Neural cell (in vitro differentiated cells): ENCODE data around the gene CILP2. TPM values are rescaled to one million over a fixed set of nuclear protein-coding genes. Genes with fewer than 3 reads are reported as not detected.

Experiments
- H2AFZ ChIP-seq: fragments of 200-600, 300-800 bp; sonication (generic), shearing (Covaris generic); 2 replicates; pipeline ENCODE4 v1.6.0; 2014; ENCODE audit warnings: low read depth, mild to moderate bottlenecking, antibody characterized with exemption, low read length, moderate library complexity
- H3F3A ChIP-seq: fragments of 200-600 bp; shearing (Covaris generic); 2 replicates; pipeline ENCODE4 v1.6.1; 2016; ENCODE audit warnings: mild to moderate bottlenecking, moderate library complexity, mixed read lengths, antibody characterized with exemption, low read length; ENCODE audit not compliant: insufficient read depth, poor library complexity, severe bottlenecking
- H3K27ac ChIP-seq: fragments of 200-600, 300-800 bp; sonication (generic), shearing (Covaris generic); 2 replicates; pipeline ENCODE4 v1.5.1; 2014; ENCODE audit warnings: mild to moderate bottlenecking, low read length, moderate library complexity
- H3K27me3 ChIP-seq: fragments of 300-800, 200-600 bp; sonication (generic), shearing (Covaris generic); 2 replicates; pipeline ENCODE4 v1.6.0; 2014; ENCODE audit warnings: mild to moderate bottlenecking, low read depth, low read length, moderate library complexity; ENCODE audit not compliant: insufficient read depth
- H3K36me3 ChIP-seq: fragments of 300-800, 200-600 bp; sonication (generic), shearing (Covaris generic); 2 replicates; pipeline ENCODE4 v1.5.1; 2014; ENCODE audit warnings: mild to moderate bottlenecking, antibody characterized with exemption, low read length, moderate library complexity; ENCODE audit not compliant: insufficient read depth
- H3K4me2 ChIP-seq: fragments of 300-800, 200-600 bp; sonication (generic), shearing (Covaris generic); 2 replicates; pipeline ENCODE4 v1.6.0; 2014; ENCODE audit warnings: mild to moderate bottlenecking, low read length
- H3K4me3 ChIP-seq: fragments of 300-800, 200-600 bp; sonication (generic), shearing (Covaris generic); 2 replicates; pipeline ENCODE4 v1.5.1; 2014; ENCODE audit warnings: mild to moderate bottlenecking, low read length, moderate library complexity
- H3K79me2 ChIP-seq: fragments of 200-600 bp; shearing (Covaris generic); replicated peaks from 2 replicates; pipeline ENCODE4 v1.6.0; 2014; ENCODE audit warnings: mild to moderate bottlenecking, low read length, moderate library complexity; ENCODE audit not compliant: insufficient read depth
- H3K9ac ChIP-seq: fragments of 300-800, 200-600 bp; sonication (generic), shearing (Covaris generic); 2 replicates; pipeline ENCODE4 v1.6.1; 2016; ENCODE audit warnings: mild to moderate bottlenecking, low read length, mixed read lengths
- H3K9me2 ChIP-seq: fragments of 200-600 bp; shearing (Covaris generic); 2 replicates; pipeline ENCODE4 v1.6.1; 2016; ENCODE audit warnings: mild to moderate bottlenecking, low read length, mixed read lengths; ENCODE audit not compliant: insufficient read depth
- H3K9me3 ChIP-seq: fragments of 200-600, 300-800 bp; sonication (generic), shearing (Covaris generic); 2 replicates; pipeline ENCODE4 v1.6.1; 2016; ENCODE audit warnings: mild to moderate bottlenecking, mixed run types, low read length, moderate library complexity, mixed read lengths
- H4K20me1 ChIP-seq: fragments of 200-600 bp; shearing (Covaris generic); 2 replicates; pipeline ENCODE4 v1.6.1; 2016; ENCODE audit warnings: mild to moderate bottlenecking, mixed run types; ENCODE audit not compliant: insufficient read depth
- CTCF ChIP-seq: fragments of 450-650 bp; IDR thresholded peaks from 2 replicates; pipeline ENCODE4 v1.5.1; 2014; ENCODE audit warnings: antibody characterized with exemption, mild to moderate bottlenecking, moderate library complexity; ENCODE audit not compliant: poor library complexity, severe bottlenecking
- EP300 ChIP-seq: fragments of 450-650 bp; conservative IDR thresholded peaks from 2 replicates; pipeline ENCODE4 v1.6.1; 2014; ENCODE audit warnings: antibody characterized with exemption, mild to moderate bottlenecking, moderate library complexity; ENCODE audit not compliant: poor library complexity, severe bottlenecking
- EZH2 ChIP-seq: fragments of 200-600, 300-800 bp; shearing (Covaris generic), sonication (generic); IDR thresholded peaks from 2 replicates; pipeline ENCODE4 v1.6.1; 2014; ENCODE audit warnings: antibody characterized with exemption, low read length, borderline replicate concordance, mild to moderate bottlenecking; ENCODE audit not compliant: insufficient read depth, poor library complexity, severe bottlenecking
- MXI1 ChIP-seq: fragments of 450-650 bp; conservative IDR thresholded peaks from 2 replicates; pipeline ENCODE4 v1.6.1; 2014; ENCODE audit warnings: antibody characterized with exemption, mild to moderate bottlenecking; ENCODE audit not compliant: poor library complexity, severe bottlenecking
- POLR2AphosphoS5 ChIP-seq: IDR thresholded peaks from 2 replicates; pipeline ENCODE4 v1.6.1; 2012
- RAD21 ChIP-seq: fragments of 450-650 bp; conservative IDR thresholded peaks from 2 replicates; pipeline ENCODE4 v1.6.1; 2014; ENCODE audit warnings: antibody characterized with exemption, mild to moderate bottlenecking, moderate library complexity
- REST ChIP-seq: IDR thresholded peaks from 2 replicates; pipeline ENCODE4 v1.6.1; 2012; ENCODE audit warnings: borderline replicate concordance
- SMC3 ChIP-seq: fragments of 450-650 bp; conservative IDR thresholded peaks from 2 replicates; pipeline ENCODE4 v1.6.1; 2014; ENCODE audit warnings: antibody characterized with exemption, mild to moderate bottlenecking, moderate library complexity; ENCODE audit not compliant: poor library complexity
- TAF1 ChIP-seq: IDR thresholded peaks from 2 replicates; pipeline ENCODE4 v1.6.1; 2012; ENCODE audit warnings: low read depth
- polyA plus RNA-seq: library from polyadenylated mRNA; depleted of rRNA; stranded (reverse); fragments of >200 nt; gene quantifications from 2 replicates; pipeline ENCODE4 v1.2.3, GENCODE V29; 2014

Gene CILP2
- polyA plus RNA-seq, 1 donor from 2014 or later, result 0.84 TPM

- H3K79me2 ChIP-seq, result no peaks in the 10 kb centered on the region
- H3K27ac ChIP-seq, result no peak overlapping the region
- H3K36me3 ChIP-seq, result peaks cover 5% of the 10 kb centered on the region
Observed at GRCh38 chr19:19502281-19502680, 35.8 kb upstream of the CILP2 start.

GRCh38 chr19:19502808-19503602, 35.1 kb upstream of the CILP2 start:
- Histone ChIP-seq H3K4me2 (no peak overlapping the region), H3K9me2 (no peaks in the 10 kb centered on the region), H3K9ac (no peak overlapping the region), H2AFZ (no peak overlapping the region), H3K9me3 (no peaks in the 10 kb centered on the region), H3K36me3 (peaks cover 5% of the 10 kb centered on the region), H3K4me3 (no peak overlapping the region), H3K27ac (no peak overlapping the region), H3K79me2 (no peaks in the 10 kb centered on the region), H3K27me3 (no peaks in the 10 kb centered on the region), H3F3A (no peaks in the 10 kb centered on the region), H4K20me1 (no peaks in the 10 kb centered on the region)
- TF ChIP-seq SMC3 (no peak), EP300 (no peak), EZH2 (no peak), TAF1 (no peak), MXI1 (no peak), RAD21 (no peak), REST (no peak), POLR2AphosphoS5 (no peak), CTCF (no peak)

More at GRCh38 chr19:19502281-19502680, 35.8 kb upstream of the CILP2 start:
- no peak for TF ChIP-seq EZH2
- no peak for TF ChIP-seq SMC3
- no peak for TF ChIP-seq REST
- TF ChIP-seq TAF1, result no peak
- TF ChIP-seq POLR2AphosphoS5, result no peak
- Histone ChIP-seq H3K9me2 (no peaks in the 10 kb centered on the region), H3K4me2 (no peak overlapping the region), H3F3A (no peaks in the 10 kb centered on the region), H4K20me1 (no peaks in the 10 kb centered on the region), H3K4me3 (no peak overlapping the region), H2AFZ (no peak overlapping the region), H3K27me3 (no peaks in the 10 kb centered on the region), H3K9me3 (no peaks in the 10 kb centered on the region), H3K9ac (no peak overlapping the region)
